ENCODE data around the gene NREP.

The NREP gene

GRCh38 chr5:111733571-111733970 is 23.4 kb downstream of the NREP start:
- H3K27me3 ChIP-seq: no peaks in the 10 kb centered on the region
- no peaks in the 10 kb centered on the region for H3K9me3 ChIP-seq
- no peak overlapping the region for H3K27ac ChIP-seq
- no peak overlapping the region for H3K4me3 ChIP-seq (ENCODE audit: low read depth in 1 of 2, low read length in 1 of 2)
- no peak for TF ChIP-seq CTCF (IDR thresholded peaks at IDR 0.05)
- H3K36me3 ChIP-seq: peaks cover 8% of the 10 kb centered on the region
- H3K4me1 ChIP-seq (ENCODE audit: control insufficient read depth in 1 of 2, insufficient read depth in 1 of 2, low read depth in 1 of 2, low read length in 1 of 2): no peaks in the 10 kb centered on the region

GRCh38 chr5:111731638-111732037 is 25.4 kb downstream of the NREP start:
- Histone ChIP-seq H3K27ac (no peak overlapping the region), H3K36me3 (peaks cover 8% of the 10 kb centered on the region), H3K27me3 (no peaks in the 10 kb centered on the region), H3K9me3 (no peaks in the 10 kb centered on the region), H3K4me1 (ENCODE audit: control insufficient read depth in 1 of 2, insufficient read depth in 1 of 2, low read depth in 1 of 2, low read length in 1 of 2) (no peaks in the 10 kb centered on the region), H3K4me3 (ENCODE audit: low read depth in 1 of 2, low read length in 1 of 2) (no peak overlapping the region)
- TF ChIP-seq CTCF (IDR thresholded peaks at IDR 0.05): no peak

GRCh38 chr5:111730659-111731382 is 26.2 kb downstream of the NREP start:
- H3K4me1 ChIP-seq (ENCODE audit: control insufficient read depth in 1 of 2, insufficient read depth in 1 of 2, low read depth in 1 of 2, low read length in 1 of 2): no peaks in the 10 kb centered on the region
- TF ChIP-seq CTCF (IDR thresholded peaks at IDR 0.05): no peak
- no peaks in the 10 kb centered on the region for H3K9me3 ChIP-seq
- no peak overlapping the region for H3K4me3 ChIP-seq (ENCODE audit: low read depth in 1 of 2, low read length in 1 of 2)
- H3K36me3 ChIP-seq: peaks cover 8% of the 10 kb centered on the region
- no peak overlapping the region for H3K27ac ChIP-seq
- no peaks in the 10 kb centered on the region for H3K27me3 ChIP-seq

GRCh38 chr5:111728941-111729340 is 28.1 kb downstream of the NREP start:
- no peaks in the 10 kb centered on the region for H3K9me3 ChIP-seq
- H3K4me3 ChIP-seq (ENCODE audit: low read depth in 1 of 2, low read length in 1 of 2): no peak overlapping the region
- no peaks in the 10 kb centered on the region for H3K4me1 ChIP-seq (ENCODE audit: control insufficient read depth in 1 of 2, insufficient read depth in 1 of 2, low read depth in 1 of 2, low read length in 1 of 2)
- TF ChIP-seq CTCF (IDR thresholded peaks at IDR 0.05): no peak
- H3K27ac ChIP-seq: no peak overlapping the region
- H3K36me3 ChIP-seq: peaks cover 4% of the 10 kb centered on the region
- H3K27me3 ChIP-seq: no peaks in the 10 kb centered on the region

GRCh38 chr5:111726986-111727385 is 30.0 kb downstream of the NREP start:
- Histone ChIP-seq H3K9me3 (no peaks in the 10 kb centered on the region), H3K4me3 (ENCODE audit: low read depth in 1 of 2, low read length in 1 of 2) (no peak overlapping the region), H3K36me3 (no peaks in the 10 kb centered on the region), H3K4me1 (ENCODE audit: control insufficient read depth in 1 of 2, insufficient read depth in 1 of 2, low read depth in 1 of 2, low read length in 1 of 2) (peaks cover 11 to 13% of the 10 kb centered on the region in 2 experiments), H3K27me3 (no peaks in the 10 kb centered on the region), H3K27ac (no peak overlapping the region)
- TF ChIP-seq CTCF (IDR thresholded peaks at IDR 0.05): no peak

Data from neutrophil (primary cell).